HCT116 (cell line): ENCODE measurements around the gene SLC35B2. TPM values are rescaled to one million over a fixed set of nuclear protein-coding genes. Genes with fewer than 3 reads are reported as not detected.

Experiments
- ATAC-seq: fragments of 200-7000 bp; cut with Tn5 transposase; 2 replicates; pipeline ENCODE4 v1.9.1; 2020; ENCODE audit warnings: mild to moderate bottlenecking, moderate library complexity
- BruUV-seq: library from RNA; stranded (reverse); fragments of 400-500 nt; replicated peaks from 2 replicates; lab custom pipeline; 2021; lab: Mats Ljungman, UMichigan
- CTCF ChIA-PET: fragments of 300-600 bp; sonication (Branson Sonifier 250); formaldehyde crosslinking; loops from one replicate; lab custom pipeline; 2021; ENCODE audit warnings: antibody characterized with exemption; lab: Charles Lee
- POLR2A ChIA-PET: fragments of 300-600, 350-600 bp; sonication (Branson Sonifier 250); formaldehyde crosslinking; loops from one replicate; lab custom pipeline; 2021; ENCODE audit warnings: antibody characterized with exemption; lab: Charles Lee
- RAD21 ChIA-PET, 2 experiments: fragments of 300-600 bp; sonication (Branson Sonifier 250); formaldehyde crosslinking; loops; one replicate each; lab custom pipeline; 2023; ENCODE audit warnings: low total read pairs in 2 of 2; ENCODE audit not compliant: uncharacterized antibody in 2 of 2, unreplicated experiment in 2 of 2, low non-redundant PET in 1 of 2; lab: Charles Lee
- DNase-seq: peaks from one replicate; pipeline ENCODE4 v3.0.0-alpha.2; 2010; ENCODE audit warnings: low read depth, low spot score
- H2AFZ ChIP-seq: fragments of 200-600 bp; shearing (Covaris generic), sonication (generic); 2 replicates; pipeline ENCODE4 v1.6.1; 2017; ENCODE audit warnings: low read depth, mixed run types, mixed read lengths, antibody characterized with exemption, low read length; ENCODE audit not compliant: poor library complexity, severe bottlenecking
- H3K27ac ChIP-seq: 2 replicates; pipeline ENCODE4 v1.5.1; 2012; ENCODE audit warnings: low read depth, low read length
- H3K27me3 ChIP-seq: fragments of 200-600 bp; sonication (generic); 2 replicates; pipeline ENCODE4 v1.6.1; 2016; ENCODE audit warnings: mixed run types, low read length, mixed read lengths; ENCODE audit not compliant: insufficient read depth
- H3K36me3 ChIP-seq, 2 experiments: fragments of 200-500 bp in 1 of 2; fragments of 200-600 bp in 1 of 2; sonication (Bioruptor generic) in 1 of 2; sonication (generic) in 1 of 2; 2 replicates each; pipeline versions ENCODE4 v1.5.1 to v1.6.1; 2014 to 2016; ENCODE audit warnings: low read length in 2 of 2, inconsistent platforms in 1 of 2, mixed read lengths in 1 of 2, mixed run types in 1 of 2; ENCODE audit not compliant: insufficient read depth in 2 of 2, control insufficient read depth in 1 of 2
- H3K4me1 ChIP-seq, 2 experiments: fragments of 200-600 bp in 1 of 2; sonication (generic) in 1 of 2; 2 replicates each; pipeline versions ENCODE4 v1.5.1 to v1.6.1; 2012 to 2017; ENCODE audit warnings: low read length in 2 of 2, inconsistent platforms in 1 of 2, mild to moderate bottlenecking in 1 of 2, mixed read lengths in 1 of 2, mixed run types in 1 of 2, moderate library complexity in 1 of 2; ENCODE audit not compliant: insufficient read depth in 2 of 2, control insufficient read depth in 1 of 2
- H3K4me2 ChIP-seq: fragments of 200-600 bp; sonication (generic); 2 replicates; pipeline ENCODE4 v1.6.1; 2017; ENCODE audit warnings: mixed run types, low read length, mixed read lengths
- H3K4me3 ChIP-seq, 2 experiments: fragments of 200-600 bp in 1 of 2; sonication (generic) in 1 of 2; replicated peaks in 1 of 2; 2 replicates each; pipeline ENCODE4 v1.5.1; 2011 to 2016; ENCODE audit warnings: low read length in 2 of 2, control low read depth in 1 of 2, low read depth in 1 of 2, mild to moderate bottlenecking in 1 of 2, mixed read lengths in 1 of 2, mixed run types in 1 of 2
- H3K79me2 ChIP-seq: fragments of 200-600 bp; sonication (generic); 2 replicates; pipeline ENCODE4 v1.6.1; 2017; ENCODE audit warnings: mild to moderate bottlenecking, mixed run types, low read length, moderate library complexity, mixed read lengths; ENCODE audit not compliant: insufficient read depth
- H3K9ac ChIP-seq: fragments of 200-600 bp; sonication (generic); 2 replicates; pipeline ENCODE4 v1.6.1; 2016; ENCODE audit warnings: low read length, mixed read lengths
- H3K9me2 ChIP-seq: fragments of 200-600 bp; sonication (generic), shearing (Covaris generic); 2 replicates; pipeline ENCODE4 v1.6.1; 2017; ENCODE audit warnings: mixed run types, mild to moderate bottlenecking, moderate library complexity; ENCODE audit not compliant: insufficient read depth
- H3K9me3 ChIP-seq, 2 experiments: fragments of 200-500 bp in 1 of 2; fragments of 200-600 bp in 1 of 2; sonication (Bioruptor generic) in 1 of 2; sonication (generic) in 1 of 2; 2 replicates each; pipeline ENCODE4 v1.6.1; 2014 to 2017; ENCODE audit warnings: low read length in 2 of 2, mixed read lengths in 2 of 2, inconsistent platforms in 1 of 2, low read depth in 1 of 2, mild to moderate bottlenecking in 1 of 2, mixed run types in 1 of 2, moderate library complexity in 1 of 2; ENCODE audit not compliant: control insufficient read depth in 1 of 2, insufficient read depth in 1 of 2
- H4K20me1 ChIP-seq: fragments of 200-600 bp; sonication (generic), shearing (Covaris generic); 2 replicates; pipeline ENCODE4 v1.6.1; 2017; ENCODE audit warnings: mixed run types, mild to moderate bottlenecking, moderate library complexity; ENCODE audit not compliant: insufficient read depth
- CEBPB ChIP-seq: IDR thresholded peaks from 2 replicates; pipeline ENCODE4 v1.6.1; 2012; ENCODE audit warnings: low read depth
- ELF1 ChIP-seq: IDR thresholded peaks from 2 replicates; pipeline ENCODE4 v1.6.1; 2012; ENCODE audit warnings: low read depth, borderline replicate concordance
- EZH2phosphoT487 ChIP-seq: fragments of 200-600 bp; IDR thresholded peaks from 2 replicates; pipeline ENCODE4 v1.6.1; 2018; ENCODE audit warnings: antibody characterized with exemption, borderline replicate concordance
- FOSL1 ChIP-seq: IDR thresholded peaks from 2 replicates; pipeline ENCODE4 v1.6.1; 2012; ENCODE audit warnings: low read depth
- POLR2A ChIP-seq: IDR thresholded peaks from 2 replicates; pipeline ENCODE4 v1.7.0; 2011; ENCODE audit warnings: borderline replicate concordance; ENCODE audit not compliant: insufficient read depth, insufficient read length; ENCODE audit errors: extremely low read depth
- POLR2AphosphoS5 ChIP-seq: IDR thresholded peaks from 2 replicates; pipeline ENCODE4 v1.6.1; 2011; ENCODE audit warnings: mild to moderate bottlenecking, low read depth, low read length, moderate library complexity
- RAD21 ChIP-seq: IDR thresholded peaks from 2 replicates; pipeline ENCODE4 v1.6.1; 2012; ENCODE audit warnings: low read depth, mild to moderate bottlenecking
- intact Hi-C: fragments of 100-400 bp; cut with micrococcal nuclease; formaldehyde crosslinking; loops from 2 replicates; pipeline ENCODE4 v1.10.0; 2022
- total RNA-seq: library from RNA; stranded (reverse); gene quantifications from one replicate; pipeline ENCODE4 v1.2.1, GENCODE V29; 2021; ENCODE audit not compliant: unreplicated experiment

SLC35B2 gene
- total RNA-seq, 1 experiment from 2014 or later, result 50.5 TPM

DNA sequence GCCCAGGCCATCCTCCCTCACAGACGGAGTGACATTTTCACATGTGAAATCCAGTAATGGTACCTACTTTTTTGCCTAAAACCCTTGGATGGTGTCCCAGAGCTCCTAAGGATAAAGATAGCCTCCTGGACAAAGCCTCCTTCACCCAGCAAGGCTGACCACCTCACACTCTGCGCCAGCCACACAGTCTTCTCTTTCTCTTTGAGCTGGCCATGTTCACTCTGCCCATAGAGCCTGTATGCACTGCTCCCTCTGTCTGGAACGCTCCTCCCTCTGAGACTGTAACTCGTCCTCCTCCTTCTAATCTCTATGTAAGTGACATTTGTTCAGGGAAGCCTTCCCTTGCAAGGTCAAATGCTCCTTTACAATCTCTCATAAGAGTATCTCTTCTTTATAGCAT lies 27.5 kb upstream of the SLC35B2 start (continued):
- TF ChIP-seq ELF1, result no peak
- no peak for TF ChIP-seq CEBPB
- no peak for TF ChIP-seq POLR2A

DNA sequence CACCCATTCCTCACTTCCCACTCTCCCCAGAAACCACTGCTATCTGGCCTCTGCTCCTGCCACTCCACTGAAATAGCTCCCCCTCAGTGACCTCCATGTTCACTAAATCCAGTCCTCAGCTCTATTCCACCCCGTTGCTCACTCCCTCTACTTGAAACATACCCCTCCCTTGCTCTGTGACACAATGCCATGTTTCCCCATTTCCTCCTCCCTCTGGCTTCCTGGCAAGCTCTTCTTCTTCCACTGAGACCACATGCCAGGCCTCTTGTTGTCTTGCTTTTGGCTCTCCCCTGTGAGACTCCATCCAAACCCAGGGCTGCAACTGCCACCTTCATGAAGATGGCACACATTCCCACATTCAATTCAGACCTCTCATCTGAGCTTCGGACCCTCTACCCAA lies 26.8 kb upstream of the SLC35B2 start:
- Histone ChIP-seq H3K36me3 (no peaks in the 10 kb centered on the region), H2AFZ (no peak overlapping the region), H3K9me3 (no peaks in the 10 kb centered on the region), H3K9me2 (no peaks in the 10 kb centered on the region), H3K9ac (no peak overlapping the region), H3K27me3 (peaks cover 45% of the 10 kb centered on the region), H3K4me3 (no peak overlapping the region), H3K27ac (no peak overlapping the region), H3K4me1 (peaks cover 3 to 7% of the 10 kb centered on the region in 2 experiments), H3K79me2 (no peaks in the 10 kb centered on the region), H3K4me2 (no peak overlapping the region), H4K20me1 (no peaks in the 10 kb centered on the region)
- CTCF ChIA-PET, result no interaction called here
- no peak for DNase-seq
- no peak for ATAC-seq
- TF ChIP-seq FOSL1 (no peak), CEBPB (no peak)
- RAD21 ChIA-PET, result no interaction called here
- intact Hi-C loops, result no loop called here
- POLR2A ChIA-PET, result no interaction called here
- no TSS peak for BruUV-seq

DNA sequence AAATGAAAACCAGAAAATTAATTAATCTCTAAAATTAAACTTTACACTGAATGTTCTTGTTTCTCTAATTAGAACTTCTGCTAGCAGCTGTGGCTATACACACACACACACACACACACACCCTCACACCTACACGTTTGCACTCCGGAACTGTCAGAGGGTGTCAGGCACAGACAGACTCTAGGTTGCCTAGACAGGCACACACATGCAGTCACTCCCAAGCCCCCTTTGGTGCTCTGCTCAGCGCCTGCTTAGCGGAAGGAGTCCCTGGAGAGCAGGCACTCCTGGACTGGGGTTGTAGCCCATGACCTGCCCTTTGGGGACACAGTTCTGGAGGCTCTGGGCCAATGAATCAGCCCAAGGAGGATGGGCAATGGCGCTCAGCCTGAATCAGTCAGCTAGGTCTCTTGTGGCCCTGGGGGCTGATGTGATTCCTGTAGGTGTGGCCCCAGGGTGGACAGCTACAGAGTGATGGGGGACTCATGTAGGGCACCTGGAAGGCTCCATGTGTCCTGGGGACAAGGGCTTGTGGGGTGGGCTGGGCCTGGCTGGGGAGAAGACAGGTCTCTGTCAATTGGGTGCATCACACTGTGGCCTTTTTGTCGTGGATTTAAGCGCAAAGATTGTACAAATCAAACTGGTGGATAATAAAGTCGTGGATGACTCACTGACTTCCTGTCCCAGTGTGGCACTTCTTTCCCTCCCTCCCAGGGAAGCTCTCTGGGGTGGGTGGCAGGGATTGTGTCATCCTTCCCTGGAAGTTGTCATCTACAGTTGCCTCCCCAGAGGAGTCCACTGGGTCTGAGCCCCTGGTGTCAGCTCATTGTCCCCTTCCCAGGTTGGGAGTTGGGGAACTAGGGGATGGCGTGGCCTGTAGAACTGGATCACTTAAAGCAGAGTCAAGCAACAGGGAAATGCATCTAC lies 21.7 kb upstream of the SLC35B2 start:
- TF ChIP-seq EZH2phosphoT487 (no peak), RAD21 (no peak), FOSL1 (peak; percentile 20; the same call in 1 of the 2 replicates), POLR2AphosphoS5 (no peak)
- ChIA-PET POLR2A (no interaction called here), RAD21 (no interaction called here)

More for the DNA sequence above, 21.7 kb upstream of the SLC35B2 start:
- no peak overlapping the region for H3K4me3 ChIP-seq
- no peaks in the 10 kb centered on the region for H3K79me2 ChIP-seq
- peaks cover 11% of the 10 kb centered on the region for H3K27me3 ChIP-seq
- DNase-seq (no peak), ATAC-seq (peak; percentile 53)
- no peak overlapping the region for H2AFZ ChIP-seq
- no peaks in the 10 kb centered on the region for H3K9me2 ChIP-seq
- H3K4me2 ChIP-seq, result peak overlapping the region; percentile 59
- no peak overlapping the region; the same call in 1 of the 2 replicates for H3K9ac ChIP-seq
- no peaks in the 10 kb centered on the region for H4K20me1 ChIP-seq
- CTCF ChIA-PET, result interaction anchor here (1.3 to 1.4 kb wide), 2 partner anchors 10 to 34 kb away, joined by 4 to 7 read pairs; partner anchors contain the start of gene AARS2
- intact Hi-C loops, result no loop called here
- no peak overlapping the region for H3K27ac ChIP-seq
- BruUV-seq, result no TSS peak
- H3K9me3 ChIP-seq, result no peaks in the 10 kb centered on the region
- no peaks in the 10 kb centered on the region for H3K36me3 ChIP-seq
- H3K4me1 ChIP-seq, result peaks cover 6 to 12% of the 10 kb centered on the region in 2 experiments
